IMR-90 (cell line): ENCODE measurements around the gene ARMC9. TPM values are rescaled to one million over a fixed set of nuclear protein-coding genes. Genes with fewer than 3 reads are reported as not detected.

Experiments used
- ATAC-seq: fragments of 200-7000 bp; cut with Tn5 transposase; 2 replicates; pipeline ENCODE4 v1.9.1; 2020; ENCODE audit warnings: low read depth, mild to moderate bottlenecking, moderate library complexity
- BruUV-seq: library from RNA; stranded (reverse); fragments of 400-500 nt; replicated peaks from 2 replicates; lab custom pipeline; 2021; lab: Mats Ljungman, UMichigan
- CTCF ChIA-PET: fragments of 300-600 bp; formaldehyde crosslinking; extraction: SDS; loops from one replicate; lab custom pipeline; 2021; ENCODE audit warnings: antibody characterized with exemption; lab: Yijun Ruan, JAX
- POLR2A ChIA-PET: fragments of 300-600 bp; sonication (Branson Sonifier 250); formaldehyde crosslinking; loops from one replicate; lab custom pipeline; 2022; ENCODE audit warnings: antibody characterized with exemption; ENCODE audit not compliant: unreplicated experiment; lab: Charles Lee
- DNase-seq: peaks from one replicate; pipeline ENCODE4 v3.0.0; 2013
- H2AFZ ChIP-seq: replicated peaks from 2 replicates; pipeline ENCODE3; 2013; ENCODE audit warnings: low read length, mild to moderate bottlenecking; ENCODE audit not compliant: poor library complexity
- H2AK5ac ChIP-seq: 2 replicates; pipeline ENCODE4 v1.6.1; 2013; ENCODE audit warnings: low read depth, low read length, inconsistent platforms
- H2AK9ac ChIP-seq: replicated peaks from 2 replicates; pipeline ENCODE3; 2013; ENCODE audit warnings: mild to moderate bottlenecking, low read depth, low read length, moderate library complexity; ENCODE audit not compliant: poor library complexity
- H2BK120ac ChIP-seq: 2 replicates; pipeline ENCODE4 v1.6.1; 2013; ENCODE audit warnings: low read depth, low read length, inconsistent platforms
- H2BK15ac ChIP-seq: 3 replicates; pipeline ENCODE4 v1.6.1; 2013; ENCODE audit warnings: low read depth, low read length, inconsistent platforms
- H2BK20ac ChIP-seq: 2 replicates; pipeline ENCODE4 v1.6.1; 2013; ENCODE audit warnings: low read depth, mild to moderate bottlenecking, inconsistent platforms, low read length, moderate library complexity
- H2BK5ac ChIP-seq: 2 replicates; pipeline ENCODE4 v1.6.1; 2013; ENCODE audit warnings: mild to moderate bottlenecking, low read depth, low read length, inconsistent platforms; ENCODE audit not compliant: poor library complexity, severe bottlenecking
- H3K14ac ChIP-seq: replicated peaks from 2 replicates; pipeline ENCODE4 v1.6.1; 2013; ENCODE audit warnings: low read depth, low read length, inconsistent platforms
- H3K18ac ChIP-seq: 2 replicates; pipeline ENCODE4 v1.6.1; 2013; ENCODE audit warnings: low read depth, low read length, control low read depth
- H3K23ac ChIP-seq: 2 replicates; pipeline ENCODE4 v1.6.1; 2013; ENCODE audit warnings: low read depth, low read length, inconsistent platforms
- H3K27ac ChIP-seq: 2 replicates; pipeline ENCODE4 v1.5.1; 2013; ENCODE audit warnings: mild to moderate bottlenecking, control low read depth, low read length; ENCODE audit not compliant: insufficient read depth
- H3K27me3 ChIP-seq: 2 replicates; pipeline ENCODE4 v1.6.1; 2013; ENCODE audit warnings: low read length; ENCODE audit not compliant: control insufficient read depth, insufficient read depth
- H3K36me3 ChIP-seq: 2 replicates; pipeline ENCODE4 v1.6.1; 2013; ENCODE audit warnings: low read length, mixed read lengths; ENCODE audit not compliant: control insufficient read depth, insufficient read depth
- H3K4ac ChIP-seq: 2 replicates; pipeline ENCODE4 v1.6.1; 2013; ENCODE audit warnings: low read depth, low read length, inconsistent platforms
- H3K4me1 ChIP-seq: 2 replicates; pipeline ENCODE4 v1.6.1; 2013; ENCODE audit warnings: low read length, mixed read lengths; ENCODE audit not compliant: control insufficient read depth, insufficient read depth
- H3K4me2 ChIP-seq: 2 replicates; pipeline ENCODE4 v1.6.1; 2013; ENCODE audit warnings: low read depth, mild to moderate bottlenecking, control low read depth, low read length, moderate library complexity
- H3K4me3 ChIP-seq: 2 replicates; pipeline ENCODE4 v1.5.1; 2013; ENCODE audit warnings: low read depth, mild to moderate bottlenecking, control low read depth, low read length, moderate library complexity; ENCODE audit not compliant: insufficient read depth
- H3K56ac ChIP-seq: 2 replicates; pipeline ENCODE4 v1.6.1; 2013; ENCODE audit warnings: low read length, inconsistent platforms; ENCODE audit not compliant: insufficient read depth; ENCODE audit errors: extremely low read depth
- H3K79me1 ChIP-seq, 2 experiments: 2 replicates each; pipeline ENCODE4 v1.6.1; 2013; ENCODE audit warnings: low read length in 2 of 2, inconsistent platforms in 1 of 2, low read depth in 1 of 2
- H3K9ac ChIP-seq: 2 replicates; pipeline ENCODE4 v1.6.1; 2013; ENCODE audit warnings: low read depth, low read length, control low read depth
- H3K9me1 ChIP-seq: 2 replicates; pipeline ENCODE4 v1.6.1; 2013; ENCODE audit warnings: low read length, inconsistent platforms; ENCODE audit not compliant: insufficient read depth
- H3K9me3 ChIP-seq: 2 replicates; pipeline ENCODE4 v1.6.1; 2013; ENCODE audit warnings: low read length; ENCODE audit not compliant: control insufficient read depth, insufficient read depth
- H4K20me1 ChIP-seq: 2 replicates; pipeline ENCODE4 v1.6.1; 2013; ENCODE audit warnings: low read length, inconsistent platforms; ENCODE audit not compliant: insufficient read depth
- H4K5ac ChIP-seq: 2 replicates; pipeline ENCODE4 v1.6.1; 2013; ENCODE audit warnings: mild to moderate bottlenecking, low read depth, low read length, control low read depth
- H4K8ac ChIP-seq, 2 experiments: 2 replicates each; pipeline ENCODE4 v1.6.1; 2013; ENCODE audit warnings: low read depth in 2 of 2, low read length in 2 of 2, control low read depth in 1 of 2, inconsistent platforms in 1 of 2
- H4K91ac ChIP-seq: 2 replicates; pipeline ENCODE4 v1.6.1; 2013; ENCODE audit warnings: low read depth, low read length, inconsistent platforms; ENCODE audit not compliant: insufficient read depth
- BHLHE40 ChIP-seq: fragments of 150-350 bp; IDR thresholded peaks from 2 replicates; pipeline ENCODE4 v1.6.1; 2016; ENCODE audit warnings: mild to moderate bottlenecking, low read depth, low read length
- CEBPB ChIP-seq: IDR thresholded peaks from 2 replicates; pipeline ENCODE4 v1.6.1; 2012; ENCODE audit warnings: low read depth, low read length, improper control_type of control experiment
- CHD1 ChIP-seq: IDR thresholded peaks from 2 replicates; pipeline ENCODE4 v1.6.1; 2012; ENCODE audit warnings: low read depth, low read length, improper control_type of control experiment
- CTCF ChIP-seq: conservative IDR thresholded peaks from 2 replicates; pipeline ENCODE4 v1.5.1; 2012; ENCODE audit warnings: mild to moderate bottlenecking, low read depth, low read length, improper control_type of control experiment
- ELK1 ChIP-seq: fragments of 150-350 bp; IDR thresholded peaks from 2 replicates; pipeline ENCODE4 v1.6.1; 2016; ENCODE audit warnings: low read depth, mild to moderate bottlenecking, low read length, moderate library complexity, borderline replicate concordance
- FOS ChIP-seq: fragments of 150-350 bp; IDR thresholded peaks from 2 replicates; pipeline ENCODE4 v1.6.1; 2016; ENCODE audit warnings: low read depth, low read length
- MAFK ChIP-seq: IDR thresholded peaks from 2 replicates; pipeline ENCODE4 v1.6.1; 2012; ENCODE audit warnings: low read depth, low read length, improper control_type of control experiment
- MAZ ChIP-seq: IDR thresholded peaks from 2 replicates; pipeline ENCODE4 v1.6.1; 2012; ENCODE audit warnings: low read depth, mild to moderate bottlenecking, low read length, improper control_type of control experiment, moderate library complexity, borderline replicate concordance
- MXI1 ChIP-seq: IDR thresholded peaks from 2 replicates; pipeline ENCODE4 v1.6.1; 2012; ENCODE audit warnings: low read depth, mild to moderate bottlenecking, low read length, moderate library complexity, borderline replicate concordance
- POLR2A ChIP-seq: IDR thresholded peaks from 2 replicates; pipeline ENCODE4 v1.6.1; 2012; ENCODE audit warnings: mild to moderate bottlenecking, low read depth, low read length
- RAD21 ChIP-seq: IDR thresholded peaks from 2 replicates; pipeline ENCODE4 v1.6.1; 2012; ENCODE audit warnings: low read length, improper control_type of control experiment
- RCOR1 ChIP-seq: IDR thresholded peaks from 2 replicates; pipeline ENCODE4 v1.6.1; 2012; ENCODE audit warnings: mild to moderate bottlenecking, low read length, improper control_type of control experiment; ENCODE audit not compliant: insufficient replicate concordance
- RFX5 ChIP-seq: IDR thresholded peaks from 2 replicates; pipeline ENCODE4 v1.8.0; 2012; ENCODE audit warnings: low read depth, mild to moderate bottlenecking, low read length, moderate library complexity
- SMC3 ChIP-seq: fragments of 150-350 bp; IDR thresholded peaks from 2 replicates; pipeline ENCODE4 v1.6.1; 2016; ENCODE audit warnings: low read depth, mild to moderate bottlenecking, antibody characterized with exemption, low read length, moderate library complexity
- USF2 ChIP-seq: fragments of 150-350 bp; IDR thresholded peaks from 2 replicates; pipeline ENCODE4 v1.6.1; 2017; ENCODE audit warnings: mild to moderate bottlenecking, antibody characterized with exemption, low read length, low read depth
- WGBS, 2 experiments: methylation state at CpG; one replicate each; pipeline versions ENCODE4 v1.1.5 to v1.1.7; 2013; ENCODE audit warnings: missing lambda C conversion rate in 2 of 2; ENCODE audit not compliant: insufficient read length in 1 of 2; ENCODE audit errors: extremely low coverage in 2 of 2; 5-methylcytosine and 5-hydroxymethylcytosine counted together
- dilution Hi-C: fragments of 300-500 bp; cut with HindIII; formaldehyde crosslinking; loops from one replicate; pipeline ENCODE4 v1.14.3; 2018; ENCODE audit warnings: low sequenced_read_pairs; ENCODE audit not compliant: unreplicated experiment
- in situ Hi-C: fragments of 300-500 bp; cut with MboI; formaldehyde crosslinking; loops from 3 replicates; pipeline ENCODE4 v1.14.3; 2019; ENCODE audit warnings: low sequenced_read_pairs, inconsistent platforms, mixed read lengths
- intact Hi-C: fragments of 100-400 bp; cut with micrococcal nuclease; formaldehyde crosslinking; loops from 2 replicates; pipeline ENCODE4 v1.10.0; 2022
- polyA plus RNA-seq, 3 experiments: library from polyadenylated mRNA; depleted of rRNA; stranded (reverse); fragments of >200 nt; gene quantifications; 2 replicates each; pipeline ENCODE4 v1.2.3, GENCODE V29; 2012; ENCODE audit warnings: low replicate concordance in 1 of 3
- total RNA-seq: library from RNA; depleted of rRNA; stranded (reverse); fragments of >200 nt; gene quantifications from 2 replicates; pipeline ENCODE4 v1.2.3, GENCODE V29; 2012

The ARMC9 gene
- total and polyA plus RNA-seq, 2 of the 4 experiments (the other 2 are of a cell fraction), result 36.0 to 46.6 TPM

- Histone ChIP-seq H3K4me2 (no peak overlapping the region), H3K27me3 (no peaks in the 10 kb centered on the region), H4K20me1 (no peaks in the 10 kb centered on the region), H2AK5ac (no peak overlapping the region), H3K36me3 (peaks cover 39% of the 10 kb centered on the region), H2BK5ac (no peak overlapping the region), H3K9me3 (no peaks in the 10 kb centered on the region), H4K8ac (no peak overlapping the region), H2BK20ac (no peak overlapping the region), H3K4me3 (no peak overlapping the region), H4K5ac (no peak overlapping the region), H2BK120ac (no peak overlapping the region), H3K27ac (no peak overlapping the region), H4K91ac (no peak overlapping the region), H2AK9ac (no peak overlapping the region), H2AFZ (no peak overlapping the region), H3K4ac (no peak overlapping the region), H3K56ac (no peak overlapping the region), H3K9ac (no peak overlapping the region), H3K9me1 (peaks cover 7% of the 10 kb centered on the region), H3K23ac (no peak overlapping the region), H2BK15ac (no peak overlapping the region), H3K18ac (no peak overlapping the region), H3K4me1 (no peaks in the 10 kb centered on the region), H3K14ac (no peak overlapping the region), H3K79me1 (no peaks in the 10 kb centered on the region; a peak in 1 of 4 replicates)
- in situ Hi-C loops (no loop called here), dilution Hi-C loops (no loop called here), intact Hi-C loops (no loop called here)
- WGBS, 2 experiments, result 83% methylated on average over 5 of the region's 20 CpGs; no CpG with 5 or more reads in 1 of the 2 experiments
- ATAC-seq, result no peak
- DNase-seq, result no peak
- POLR2A ChIA-PET, result no interaction called here
- BruUV-seq, result no TSS peak
- CTCF ChIA-PET, result no interaction called here
- TF ChIP-seq MAZ (no peak), POLR2A (no peak), SMC3 (no peak), RAD21 (no peak), USF2 (no peak), RCOR1 (no peak), ELK1 (no peak), CTCF (no peak), RFX5 (no peak), FOS (no peak), CHD1 (no peak), MAFK (no peak), MXI1 (no peak), CEBPB (no peak), BHLHE40 (no peak)
These were observed 72.0 kb downstream of the ARMC9 start for GRCh38 chr2:231270221-231271114.
